BLaER1 treated with 17β-estradiol and CSF1 and Interleukin-3, amounts not matched to agents 10 nM and 100 nM (cell line): Measurements from ENCODE around the gene PRKCB.

Experiments
- H3K27ac ChIP-seq, 11 experiments: shearing (Covaris generic); formaldehyde crosslinking; 2 replicates each; pipeline ENCODE4 v1.8.1; 2022
- H3K27me3 ChIP-seq, 11 experiments: shearing (Covaris generic); formaldehyde crosslinking; 2 replicates each; pipeline ENCODE4 v1.8.1; 2022
- H3K36me3 ChIP-seq, 11 experiments: shearing (Covaris generic); formaldehyde crosslinking; 2 replicates each; pipeline ENCODE4 v1.8.1; 2022
- H3K4me1 ChIP-seq, 10 experiments: shearing (Covaris generic); formaldehyde crosslinking; 2 replicates each; pipeline ENCODE4 v1.8.1; 2022
- H3K4me2 ChIP-seq, 11 experiments: shearing (Covaris generic); formaldehyde crosslinking; 2 replicates each; pipeline ENCODE4 v1.8.1; 2022
- H3K4me3 ChIP-seq, 10 experiments: shearing (Covaris generic); formaldehyde crosslinking; 2 replicates each; pipeline ENCODE4 v1.8.1; 2022
- H3K9ac ChIP-seq, 11 experiments: shearing (Covaris generic); formaldehyde crosslinking; 2 replicates each; pipeline ENCODE4 v1.8.1; 2022
- H3K9me3 ChIP-seq, 11 experiments: shearing (Covaris generic); formaldehyde crosslinking; replicated peaks in 1 of 11; 2 replicates each; pipeline ENCODE4 v1.8.1; 2022
- H4K20me1 ChIP-seq, 11 experiments: shearing (Covaris generic); formaldehyde crosslinking; 2 replicates each; pipeline ENCODE4 v1.8.1; 2022
- Cebpa-rat ChIP-seq, 11 experiments: shearing (Covaris generic); IDR thresholded peaks; 2 replicates each; pipeline ENCODE4 v1.8.1; 2022

The PRKCB gene

GRCh38 chr16:24165273-24165672 is 329.5 kb downstream of the PRKCB start:
- H3K4me1 ChIP-seq: peaks cover 0 to 28% (median 18%) of the 10 kb centered on the region in 10 experiments; a peak in 10 of 20 replicates
- no peak for TF ChIP-seq Cebpa-rat (IDR thresholded peaks at IDR 0.05)
- peaks cover 0 to 18% (median 0%) of the 10 kb centered on the region in 11 experiments; a peak in 5 of 22 replicates for H4K20me1 ChIP-seq

GRCh38 chr16:24166661-24167528 is 331.1 kb downstream of the PRKCB start:
- TF ChIP-seq Cebpa-rat (IDR thresholded peaks at IDR 0.05): no peak
- Histone ChIP-seq H3K36me3 (peaks cover 0 to 100% (median 5%) of the 10 kb centered on the region in 11 experiments; a peak in 10 of 22 replicates), H3K4me3 (no peak overlapping the region)

More at GRCh38 chr16:24165273-24165672, 329.5 kb downstream of the PRKCB start:
- H3K4me2 ChIP-seq: no peak overlapping the region
- no peaks in the 10 kb centered on the region for H3K9me3 ChIP-seq
- H3K9ac ChIP-seq: no peak overlapping the region
- H3K4me3 ChIP-seq: no peak overlapping the region
- H3K27me3 ChIP-seq: no peaks in the 10 kb centered on the region
- no peak overlapping the region for H3K27ac ChIP-seq
- H3K36me3 ChIP-seq: peaks cover 0 to 96% (median 5%) of the 10 kb centered on the region in 11 experiments; a peak in 8 of 22 replicates

GRCh38 chr16:24168856-24169255 is 333.1 kb downstream of the PRKCB start:
- no peak overlapping the region for H3K27ac ChIP-seq
- H3K36me3 ChIP-seq: peaks cover 0 to 100% (median 19%) of the 10 kb centered on the region in 11 experiments; a peak in 13 of 22 replicates
- H3K4me2 ChIP-seq: no peak overlapping the region
- H3K27me3 ChIP-seq: no peaks in the 10 kb centered on the region
- H4K20me1 ChIP-seq: peaks cover 0 to 17% (median 0%) of the 10 kb centered on the region in 11 experiments; a peak in 4 of 22 replicates
- H3K4me3 ChIP-seq: no peak overlapping the region
- H3K9me3 ChIP-seq: no peaks in the 10 kb centered on the region
- TF ChIP-seq Cebpa-rat (IDR thresholded peaks at IDR 0.05): no peak
- H3K9ac ChIP-seq: no peak overlapping the region
- H3K4me1 ChIP-seq: peaks cover 0 to 33% (median 9%) of the 10 kb centered on the region in 10 experiments; a peak in 10 of 20 replicates

More at GRCh38 chr16:24166661-24167528, 331.1 kb downstream of the PRKCB start:
- Histone ChIP-seq H3K4me2 (peak overlapping the region in 6 of 11 experiments; percentile 21 to 55 (median 36); a peak in 9 of 22 replicates), H3K27ac (no peak overlapping the region), H3K4me1 (peaks cover 0 to 32% (median 18%) of the 10 kb centered on the region in 10 experiments; a peak in 10 of 20 replicates), H3K27me3 (no peaks in the 10 kb centered on the region), H3K9ac (no peak overlapping the region), H3K9me3 (no peaks in the 10 kb centered on the region), H4K20me1 (peaks cover 0 to 22% (median 0%) of the 10 kb centered on the region in 11 experiments; a peak in 5 of 22 replicates)

- no peak overlapping the region for H3K9ac ChIP-seq
- no peak overlapping the region for H3K4me3 ChIP-seq
- no peak for TF ChIP-seq Cebpa-rat (IDR thresholded peaks at IDR 0.05)
- H4K20me1 ChIP-seq: peaks cover 0 to 26% (median 0%) of the 10 kb centered on the region in 11 experiments; a peak in 4 of 22 replicates
- peaks cover 0 to 33% (median 9%) of the 10 kb centered on the region in 10 experiments; a peak in 10 of 20 replicates for H3K4me1 ChIP-seq
- peak overlapping the region in 1 of 11 experiments; percentile 9; a peak in 2 of 22 replicates for H3K4me2 ChIP-seq
- no peaks in the 10 kb centered on the region for H3K27me3 ChIP-seq
- H3K9me3 ChIP-seq: no peaks in the 10 kb centered on the region
- no peak overlapping the region for H3K27ac ChIP-seq
- H3K36me3 ChIP-seq: peaks cover 0 to 100% (median 34%) of the 10 kb centered on the region in 11 experiments; a peak in 14 of 22 replicates
Measured at GRCh38 chr16:24170407-24170806, 334.6 kb downstream of the PRKCB start.

- no peak for TF ChIP-seq Cebpa-rat (IDR thresholded peaks at IDR 0.05)
- H3K4me3 ChIP-seq: no peak overlapping the region
- no peak overlapping the region for H3K4me2 ChIP-seq
- peaks cover 0 to 19% (median 0%) of the 10 kb centered on the region in 10 experiments; a peak in 5 of 20 replicates for H3K4me1 ChIP-seq
- no peak overlapping the region for H3K9ac ChIP-seq
- peaks cover 0 to 100% (median 42%) of the 10 kb centered on the region in 11 experiments; a peak in 14 of 22 replicates for H3K36me3 ChIP-seq
- H3K27ac ChIP-seq: no peak overlapping the region
- peaks cover 0 to 57% (median 0%) of the 10 kb centered on the region in 11 experiments; a peak in 3 of 22 replicates for H4K20me1 ChIP-seq
- H3K27me3 ChIP-seq: no peaks in the 10 kb centered on the region
- H3K9me3 ChIP-seq: no peaks in the 10 kb centered on the region
Measured at GRCh38 chr16:24174504-24174903, 338.7 kb downstream of the PRKCB start.

- Histone ChIP-seq H4K20me1 (peaks cover 0 to 57% (median 0%) of the 10 kb centered on the region in 11 experiments; a peak in 3 of 22 replicates), H3K4me3 (no peak overlapping the region), H3K9ac (no peak overlapping the region), H3K36me3 (peaks cover 0 to 100% (median 42%) of the 10 kb centered on the region in 11 experiments; a peak in 14 of 22 replicates), H3K9me3 (no peaks in the 10 kb centered on the region), H3K4me1 (peaks cover 0 to 19% (median 0%) of the 10 kb centered on the region in 10 experiments; a peak in 5 of 20 replicates), H3K27ac (no peak overlapping the region), H3K27me3 (no peaks in the 10 kb centered on the region), H3K4me2 (no peak overlapping the region)
- TF ChIP-seq Cebpa-rat (IDR thresholded peaks at IDR 0.05): no peak
Measured at GRCh38 chr16:24174957-24175356, 339.2 kb downstream of the PRKCB start.

GRCh38 chr16:24178496-24178895 is 342.7 kb downstream of the PRKCB start:
- Histone ChIP-seq H3K36me3 (peaks cover 0 to 100% (median 44%) of the 10 kb centered on the region in 11 experiments; a peak in 14 of 22 replicates), H3K4me1 (no peaks in the 10 kb centered on the region), H3K4me3 (no peak overlapping the region)

GRCh38 chr16:24180451-24180850 is 344.7 kb downstream of the PRKCB start:
- peaks cover 0 to 33% (median 0%) of the 10 kb centered on the region in 11 experiments; a peak in 4 of 22 replicates for H4K20me1 ChIP-seq
- no peak overlapping the region for H3K9ac ChIP-seq
- H3K27me3 ChIP-seq: no peaks in the 10 kb centered on the region
- H3K4me3 ChIP-seq: no peak overlapping the region
- H3K27ac ChIP-seq: no peak overlapping the region
- no peak for TF ChIP-seq Cebpa-rat (IDR thresholded peaks at IDR 0.05)
- no peaks in the 10 kb centered on the region for H3K9me3 ChIP-seq
- no peaks in the 10 kb centered on the region for H3K4me1 ChIP-seq
- no peak overlapping the region for H3K4me2 ChIP-seq
- peaks cover 0 to 98% (median 28%) of the 10 kb centered on the region in 11 experiments; a peak in 13 of 22 replicates for H3K36me3 ChIP-seq

More at GRCh38 chr16:24178496-24178895, 342.7 kb downstream of the PRKCB start:
- Histone ChIP-seq H3K9ac (no peak overlapping the region), H3K27ac (no peak overlapping the region), H4K20me1 (peaks cover 0 to 47% (median 0%) of the 10 kb centered on the region in 11 experiments; a peak in 3 of 22 replicates), H3K9me3 (no peaks in the 10 kb centered on the region), H3K27me3 (no peaks in the 10 kb centered on the region), H3K4me2 (no peak overlapping the region)
- no peak for TF ChIP-seq Cebpa-rat (IDR thresholded peaks at IDR 0.05)
